SK-N-SH treated with all-trans-retinoic acid at 6 μM for 48 hours (cell line): ENCODE measurements around the gene ENAH.
A peak's percentile ranks its signal among the peaks of the same experiment; 100 is the strongest.

Experiments used
- ATAC-seq: fragments of 200-7000 bp; cut with Tn5 transposase; 3 replicates; pipeline ENCODE4 v1.9.1; 2020; ENCODE audit warnings: mild to moderate bottlenecking, moderate library complexity
- ARNTL ChIP-seq: fragments of 450-650 bp; formaldehyde crosslinking; IDR thresholded peaks from 2 replicates; pipeline ENCODE4 v1.5.0; 2020; ENCODE audit warnings: low read depth, mild to moderate bottlenecking, moderate library complexity, borderline replicate concordance
- BACH2 ChIP-seq: fragments of 250-450 bp; sonication (Bioruptor Pico); IDR thresholded peaks from 2 replicates; pipeline ENCODE4 v1.9.0; 2021; ENCODE audit warnings: mild to moderate bottlenecking, borderline replicate concordance
- CSDC2 ChIP-seq: fragments of 250-450 bp; sonication (Bioruptor Pico); IDR thresholded peaks from 2 replicates; pipeline ENCODE4 v1.5.0; 2020; ENCODE audit warnings: mild to moderate bottlenecking, moderate library complexity
- ESRRG ChIP-seq: fragments of 250-450 bp; sonication (Bioruptor Pico); IDR thresholded peaks from 2 replicates; pipeline ENCODE4 v1.6.1; 2021; ENCODE audit warnings: mild to moderate bottlenecking
- GLIS3 ChIP-seq: fragments of 250-450 bp; sonication (Bioruptor Pico); IDR thresholded peaks from 2 replicates; pipeline ENCODE4 v1.5.0; 2020; ENCODE audit warnings: mild to moderate bottlenecking, moderate library complexity
- ISL1 ChIP-seq: fragments of 250-450 bp; sonication (Bioruptor Pico); IDR thresholded peaks from 2 replicates; pipeline ENCODE4 v2.1.2; 2022; ENCODE audit warnings: mild to moderate bottlenecking, moderate library complexity
- OSR1 ChIP-seq: fragments of 250-450 bp; sonication (Bioruptor Pico); IDR thresholded peaks from 2 replicates; pipeline ENCODE4 v1.8.0; 2022; ENCODE audit warnings: moderate library complexity, mild to moderate bottlenecking, inconsistent platforms
- PPARA ChIP-seq: fragments of 250-450 bp; sonication (Bioruptor Pico); IDR thresholded peaks from 2 replicates; pipeline ENCODE4 v1.5.0; 2020; ENCODE audit warnings: mild to moderate bottlenecking, borderline replicate concordance
- RARB ChIP-seq: fragments of 250-450 bp; sonication (Bioruptor Pico); IDR thresholded peaks from 2 replicates; pipeline ENCODE4 v1.8.0; 2021; ENCODE audit warnings: mild to moderate bottlenecking, moderate library complexity
- SNAI2 ChIP-seq: fragments of 250-450 bp; sonication (Bioruptor Pico); IDR thresholded peaks from 2 replicates; pipeline ENCODE4 v1.5.0; 2020; ENCODE audit warnings: mild to moderate bottlenecking, moderate library complexity
- TCF4 ChIP-seq: fragments of 250-450 bp; sonication (Bioruptor Pico); IDR thresholded peaks from 2 replicates; pipeline ENCODE4 v1.8.0; 2021; ENCODE audit warnings: mild to moderate bottlenecking, moderate library complexity, borderline replicate concordance
- TOX ChIP-seq: fragments of 250-450 bp; sonication (Bioruptor Pico); IDR thresholded peaks from 2 replicates; pipeline ENCODE4 v1.8.0; 2021; ENCODE audit warnings: mild to moderate bottlenecking, moderate library complexity, borderline replicate concordance
- ZC3H10 ChIP-seq: fragments of 250-450 bp; sonication (Bioruptor Pico); IDR thresholded peaks from 2 replicates; pipeline ENCODE4 v1.5.1; 2021; ENCODE audit warnings: mild to moderate bottlenecking, moderate library complexity
- ZFP3 ChIP-seq: fragments of 250-450 bp; sonication (Bioruptor Pico); IDR thresholded peaks from 2 replicates; pipeline ENCODE4 v1.5.0; 2020; ENCODE audit warnings: mild to moderate bottlenecking, moderate library complexity
- ZFP30 ChIP-seq: fragments of 450-650 bp; formaldehyde crosslinking; IDR thresholded peaks from 2 replicates; pipeline ENCODE4 v1.5.0; 2022; ENCODE audit warnings: mild to moderate bottlenecking, moderate library complexity
- ZNF565 ChIP-seq: fragments of 450-650 bp; formaldehyde crosslinking; conservative IDR thresholded peaks from 2 replicates; pipeline ENCODE4 v1.5.0; 2020; ENCODE audit warnings: low read depth, mild to moderate bottlenecking, moderate library complexity
- ZNF70 ChIP-seq: fragments of 450-650 bp; formaldehyde crosslinking; IDR thresholded peaks from 2 replicates; pipeline ENCODE4 v1.5.0; 2020; ENCODE audit warnings: mild to moderate bottlenecking, moderate library complexity
- ZNF8 ChIP-seq: fragments of 450-650 bp; formaldehyde crosslinking; IDR thresholded peaks from 2 replicates; pipeline ENCODE4 v1.5.0; 2020; ENCODE audit warnings: mild to moderate bottlenecking, moderate library complexity
- TF ChIP-seq, protein P1 (sequence below): fragments of 250-450 bp; sonication (Bioruptor Pico); IDR thresholded peaks from 2 replicates; pipeline ENCODE4 v1.8.0; 2020; ENCODE audit warnings: mild to moderate bottlenecking, moderate library complexity, borderline replicate concordance
- TF ChIP-seq, protein P2 (sequence below): fragments of 250-450 bp; sonication (Bioruptor Pico); IDR thresholded peaks from 2 replicates; pipeline ENCODE4 v1.5.1; 2021; ENCODE audit warnings: mild to moderate bottlenecking, moderate library complexity
- TF ChIP-seq, protein P3 (sequence below): fragments of 250-450 bp; sonication (Bioruptor Pico); IDR thresholded peaks from 2 replicates; pipeline ENCODE4 v1.5.1; 2020; ENCODE audit warnings: low read depth, mild to moderate bottlenecking, moderate library complexity
- TF ChIP-seq, protein P4 (sequence below): fragments of 250-450 bp; sonication (Bioruptor Pico); IDR thresholded peaks from 2 replicates; pipeline ENCODE4 v1.8.0; 2021; ENCODE audit warnings: low read depth, mild to moderate bottlenecking, moderate library complexity, borderline replicate concordance
- TF ChIP-seq, protein P5 (sequence below): fragments of 250-450 bp; sonication (Bioruptor Pico); IDR thresholded peaks from 2 replicates; pipeline ENCODE4 v1.5.0; 2020; ENCODE audit warnings: mild to moderate bottlenecking, moderate library complexity

Gene ENAH

DNA sequence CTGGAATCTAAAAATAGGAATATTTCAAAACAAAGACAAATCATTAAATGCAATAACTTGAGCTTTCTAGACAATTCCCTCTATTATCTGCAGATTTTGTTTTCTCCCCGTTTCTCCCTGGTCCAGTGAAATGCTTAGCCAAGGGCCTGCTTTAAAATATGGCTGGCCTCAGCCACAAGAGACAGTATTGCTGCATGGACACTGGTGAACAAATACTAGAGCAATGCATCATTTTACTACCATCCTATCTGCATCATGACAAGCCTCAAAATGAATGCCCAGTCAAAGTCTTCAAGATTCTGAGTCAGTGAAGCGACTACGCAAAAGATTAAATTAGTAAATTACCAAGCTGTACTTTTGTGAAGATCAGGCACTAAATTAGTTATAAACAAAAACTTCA, 80.5 kb downstream of the ENAH start:
- ATAC-seq: peak; percentile 61

DNA sequence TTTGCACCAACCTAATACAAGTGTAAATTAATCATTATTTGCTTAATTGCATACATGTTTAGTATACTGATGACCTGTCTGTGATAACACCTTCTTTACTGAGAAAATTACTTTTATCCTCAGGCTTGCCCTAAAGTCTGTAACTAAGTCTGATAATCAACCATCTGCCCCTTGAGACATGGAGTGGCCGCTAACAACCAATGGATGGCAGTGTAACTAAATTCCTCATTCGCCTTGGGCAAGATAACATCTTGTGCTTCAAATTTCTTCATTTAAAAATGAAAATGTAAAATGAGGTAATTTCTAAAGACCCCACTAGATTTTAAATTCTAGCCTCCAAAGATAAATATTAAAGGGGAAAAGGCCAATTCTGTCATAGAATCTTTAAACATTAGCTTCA, 85.1 kb downstream of the ENAH start:
- TF ChIP-seq ZNF565 (no peak), GLIS3 (no peak), ZFP3 (CRISPR knock-in tag) (no peak), ESRRG (CRISPR knock-in tag) (no peak), BACH2 (no peak), TOX (CRISPR knock-in tag) (no peak), SNAI2 (CRISPR knock-in tag) (no peak), ZFP30 (CRISPR knock-in tag) (no peak), ZC3H10 (no peak), TCF4 (CRISPR knock-in tag) (no peak), ZNF8 (CRISPR knock-in tag) (no peak), PPARA (CRISPR knock-in tag) (no peak), ISL1 (CRISPR knock-in tag) (no peak)
- TF ChIP-seq, protein P1, sequence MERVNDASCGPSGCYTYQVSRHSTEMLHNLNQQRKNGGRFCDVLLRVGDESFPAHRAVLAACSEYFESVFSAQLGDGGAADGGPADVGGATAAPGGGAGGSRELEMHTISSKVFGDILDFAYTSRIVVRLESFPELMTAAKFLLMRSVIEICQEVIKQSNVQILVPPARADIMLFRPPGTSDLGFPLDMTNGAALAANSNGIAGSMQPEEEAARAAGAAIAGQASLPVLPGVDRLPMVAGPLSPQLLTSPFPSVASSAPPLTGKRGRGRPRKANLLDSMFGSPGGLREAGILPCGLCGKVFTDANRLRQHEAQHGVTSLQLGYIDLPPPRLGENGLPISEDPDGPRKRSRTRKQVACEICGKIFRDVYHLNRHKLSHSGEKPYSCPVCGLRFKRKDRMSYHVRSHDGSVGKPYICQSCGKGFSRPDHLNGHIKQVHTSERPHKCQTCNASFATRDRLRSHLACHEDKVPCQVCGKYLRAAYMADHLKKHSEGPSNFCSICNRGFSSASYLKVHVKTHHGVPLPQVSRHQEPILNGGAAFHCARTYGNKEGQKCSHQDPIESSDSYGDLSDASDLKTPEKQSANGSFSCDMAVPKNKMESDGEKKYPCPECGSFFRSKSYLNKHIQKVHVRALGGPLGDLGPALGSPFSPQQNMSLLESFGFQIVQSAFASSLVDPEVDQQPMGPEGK (CRISPR knock-in tag): no peak
- TF ChIP-seq, protein P2, sequence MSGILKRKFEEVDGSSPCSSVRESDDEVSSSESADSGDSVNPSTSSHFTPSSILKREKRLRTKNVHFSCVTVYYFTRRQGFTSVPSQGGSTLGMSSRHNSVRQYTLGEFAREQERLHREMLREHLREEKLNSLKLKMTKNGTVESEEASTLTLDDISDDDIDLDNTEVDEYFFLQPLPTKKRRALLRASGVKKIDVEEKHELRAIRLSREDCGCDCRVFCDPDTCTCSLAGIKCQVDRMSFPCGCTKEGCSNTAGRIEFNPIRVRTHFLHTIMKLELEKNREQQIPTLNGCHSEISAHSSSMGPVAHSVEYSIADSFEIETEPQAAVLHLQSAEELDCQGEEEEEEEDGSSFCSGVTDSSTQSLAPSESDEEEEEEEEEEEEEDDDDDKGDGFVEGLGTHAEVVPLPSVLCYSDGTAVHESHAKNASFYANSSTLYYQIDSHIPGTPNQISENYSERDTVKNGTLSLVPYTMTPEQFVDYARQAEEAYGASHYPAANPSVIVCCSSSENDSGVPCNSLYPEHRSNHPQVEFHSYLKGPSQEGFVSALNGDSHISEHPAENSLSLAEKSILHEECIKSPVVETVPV (CRISPR knock-in tag): no peak
- TF ChIP-seq, protein P3, sequence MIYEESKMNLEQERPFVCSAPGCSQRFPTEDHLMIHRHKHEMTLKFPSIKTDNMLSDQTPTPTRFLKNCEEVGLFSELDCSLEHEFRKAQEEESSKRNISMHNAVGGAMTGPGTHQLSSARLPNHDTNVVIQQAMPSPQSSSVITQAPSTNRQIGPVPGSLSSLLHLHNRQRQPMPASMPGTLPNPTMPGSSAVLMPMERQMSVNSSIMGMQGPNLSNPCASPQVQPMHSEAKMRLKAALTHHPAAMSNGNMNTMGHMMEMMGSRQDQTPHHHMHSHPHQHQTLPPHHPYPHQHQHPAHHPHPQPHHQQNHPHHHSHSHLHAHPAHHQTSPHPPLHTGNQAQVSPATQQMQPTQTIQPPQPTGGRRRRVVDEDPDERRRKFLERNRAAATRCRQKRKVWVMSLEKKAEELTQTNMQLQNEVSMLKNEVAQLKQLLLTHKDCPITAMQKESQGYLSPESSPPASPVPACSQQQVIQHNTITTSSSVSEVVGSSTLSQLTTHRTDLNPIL: no peak
- peak; percentile 33; the same call in 2 of the 3 replicates for ATAC-seq

More for the DNA sequence above, 80.5 kb downstream of the ENAH start:
- TF ChIP-seq, protein P4, sequence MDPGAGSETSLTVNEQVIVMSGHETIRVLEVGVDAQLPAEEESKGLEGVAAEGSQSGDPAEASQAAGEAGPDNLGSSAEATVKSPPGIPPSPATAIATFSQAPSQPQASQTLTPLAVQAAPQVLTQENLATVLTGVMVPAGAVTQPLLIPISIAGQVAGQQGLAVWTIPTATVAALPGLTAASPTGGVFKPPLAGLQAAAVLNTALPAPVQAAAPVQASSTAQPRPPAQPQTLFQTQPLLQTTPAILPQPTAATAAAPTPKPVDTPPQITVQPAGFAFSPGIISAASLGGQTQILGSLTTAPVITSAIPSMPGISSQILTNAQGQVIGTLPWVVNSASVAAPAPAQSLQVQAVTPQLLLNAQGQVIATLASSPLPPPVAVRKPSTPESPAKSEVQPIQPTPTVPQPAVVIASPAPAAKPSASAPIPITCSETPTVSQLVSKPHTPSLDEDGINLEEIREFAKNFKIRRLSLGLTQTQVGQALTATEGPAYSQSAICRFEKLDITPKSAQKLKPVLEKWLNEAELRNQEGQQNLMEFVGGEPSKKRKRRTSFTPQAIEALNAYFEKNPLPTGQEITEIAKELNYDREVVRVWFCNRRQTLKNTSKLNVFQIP (CRISPR knock-in tag): no peak
- TF ChIP-seq ARNTL (CRISPR knock-in tag) (no peak), ZFP30 (CRISPR knock-in tag) (no peak), ZNF70 (CRISPR knock-in tag) (no peak), PPARA (CRISPR knock-in tag) (no peak), ZFP3 (CRISPR knock-in tag) (no peak), OSR1 (no peak), ESRRG (CRISPR knock-in tag) (no peak), GLIS3 (no peak), SNAI2 (CRISPR knock-in tag) (no peak), CSDC2 (no peak), RARB (CRISPR knock-in tag) (no peak), ISL1 (CRISPR knock-in tag) (no peak), TOX (CRISPR knock-in tag) (no peak), ZNF565 (no peak), TCF4 (CRISPR knock-in tag) (no peak), ZNF8 (CRISPR knock-in tag) (no peak)
- TF ChIP-seq, protein P1 (CRISPR knock-in tag): no peak
- TF ChIP-seq, protein P3: no peak
- TF ChIP-seq, protein P5, sequence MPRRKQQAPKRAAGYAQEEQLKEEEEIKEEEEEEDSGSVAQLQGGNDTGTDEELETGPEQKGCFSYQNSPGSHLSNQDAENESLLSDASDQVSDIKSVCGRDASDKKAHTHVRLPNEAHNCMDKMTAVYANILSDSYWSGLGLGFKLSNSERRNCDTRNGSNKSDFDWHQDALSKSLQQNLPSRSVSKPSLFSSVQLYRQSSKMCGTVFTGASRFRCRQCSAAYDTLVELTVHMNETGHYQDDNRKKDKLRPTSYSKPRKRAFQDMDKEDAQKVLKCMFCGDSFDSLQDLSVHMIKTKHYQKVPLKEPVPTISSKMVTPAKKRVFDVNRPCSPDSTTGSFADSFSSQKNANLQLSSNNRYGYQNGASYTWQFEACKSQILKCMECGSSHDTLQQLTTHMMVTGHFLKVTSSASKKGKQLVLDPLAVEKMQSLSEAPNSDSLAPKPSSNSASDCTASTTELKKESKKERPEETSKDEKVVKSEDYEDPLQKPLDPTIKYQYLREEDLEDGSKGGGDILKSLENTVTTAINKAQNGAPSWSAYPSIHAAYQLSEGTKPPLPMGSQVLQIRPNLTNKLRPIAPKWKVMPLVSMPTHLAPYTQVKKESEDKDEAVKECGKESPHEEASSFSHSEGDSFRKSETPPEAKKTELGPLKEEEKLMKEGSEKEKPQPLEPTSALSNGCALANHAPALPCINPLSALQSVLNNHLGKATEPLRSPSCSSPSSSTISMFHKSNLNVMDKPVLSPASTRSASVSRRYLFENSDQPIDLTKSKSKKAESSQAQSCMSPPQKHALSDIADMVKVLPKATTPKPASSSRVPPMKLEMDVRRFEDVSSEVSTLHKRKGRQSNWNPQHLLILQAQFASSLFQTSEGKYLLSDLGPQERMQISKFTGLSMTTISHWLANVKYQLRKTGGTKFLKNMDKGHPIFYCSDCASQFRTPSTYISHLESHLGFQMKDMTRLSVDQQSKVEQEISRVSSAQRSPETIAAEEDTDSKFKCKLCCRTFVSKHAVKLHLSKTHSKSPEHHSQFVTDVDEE (CRISPR knock-in tag): no peak
